HCT116 (cell line): ENCODE measurements around the gene VIPR2. TPM values are rescaled to one million over a fixed set of nuclear protein-coding genes. Genes with fewer than 3 reads are reported as not detected.

ENCODE experiments used
- ATAC-seq: fragments of 200-7000 bp; cut with Tn5 transposase; 2 replicates; pipeline ENCODE4 v1.9.1; 2020; ENCODE audit warnings: mild to moderate bottlenecking, moderate library complexity
- BruUV-seq: library from RNA; stranded (reverse); fragments of 400-500 nt; replicated peaks from 2 replicates; lab custom pipeline; 2021; lab: Mats Ljungman, UMichigan
- CTCF ChIA-PET: fragments of 300-600 bp; sonication (Branson Sonifier 250); formaldehyde crosslinking; loops from one replicate; lab custom pipeline; 2021; ENCODE audit warnings: antibody characterized with exemption; lab: Charles Lee
- POLR2A ChIA-PET: fragments of 300-600, 350-600 bp; sonication (Branson Sonifier 250); formaldehyde crosslinking; loops from one replicate; lab custom pipeline; 2021; ENCODE audit warnings: antibody characterized with exemption; lab: Charles Lee
- RAD21 ChIA-PET, 2 experiments: fragments of 300-600 bp; sonication (Branson Sonifier 250); formaldehyde crosslinking; loops; one replicate each; lab custom pipeline; 2023; ENCODE audit warnings: low total read pairs in 2 of 2; ENCODE audit not compliant: uncharacterized antibody in 2 of 2, unreplicated experiment in 2 of 2, low non-redundant PET in 1 of 2; lab: Charles Lee
- DNase-seq: peaks from one replicate; pipeline ENCODE4 v3.0.0-alpha.2; 2010; ENCODE audit warnings: low read depth, low spot score
- H2AFZ ChIP-seq: fragments of 200-600 bp; shearing (Covaris generic), sonication (generic); 2 replicates; pipeline ENCODE4 v1.6.1; 2017; ENCODE audit warnings: low read depth, mixed run types, mixed read lengths, antibody characterized with exemption, low read length; ENCODE audit not compliant: poor library complexity, severe bottlenecking
- H3K27ac ChIP-seq: 2 replicates; pipeline ENCODE4 v1.5.1; 2012; ENCODE audit warnings: low read depth, low read length
- H3K27me3 ChIP-seq: fragments of 200-600 bp; sonication (generic); 2 replicates; pipeline ENCODE4 v1.6.1; 2016; ENCODE audit warnings: mixed run types, low read length, mixed read lengths; ENCODE audit not compliant: insufficient read depth
- H3K36me3 ChIP-seq, 2 experiments: fragments of 200-500 bp in 1 of 2; fragments of 200-600 bp in 1 of 2; sonication (Bioruptor generic) in 1 of 2; sonication (generic) in 1 of 2; 2 replicates each; pipeline versions ENCODE4 v1.5.1 to v1.6.1; 2014 to 2016; ENCODE audit warnings: low read length in 2 of 2, inconsistent platforms in 1 of 2, mixed read lengths in 1 of 2, mixed run types in 1 of 2; ENCODE audit not compliant: insufficient read depth in 2 of 2, control insufficient read depth in 1 of 2
- H3K4me1 ChIP-seq, 2 experiments: fragments of 200-600 bp in 1 of 2; sonication (generic) in 1 of 2; 2 replicates each; pipeline versions ENCODE4 v1.5.1 to v1.6.1; 2012 to 2017; ENCODE audit warnings: low read length in 2 of 2, inconsistent platforms in 1 of 2, mild to moderate bottlenecking in 1 of 2, mixed read lengths in 1 of 2, mixed run types in 1 of 2, moderate library complexity in 1 of 2; ENCODE audit not compliant: insufficient read depth in 2 of 2, control insufficient read depth in 1 of 2
- H3K4me2 ChIP-seq: fragments of 200-600 bp; sonication (generic); 2 replicates; pipeline ENCODE4 v1.6.1; 2017; ENCODE audit warnings: mixed run types, low read length, mixed read lengths
- H3K4me3 ChIP-seq, 2 experiments: fragments of 200-600 bp in 1 of 2; sonication (generic) in 1 of 2; replicated peaks in 1 of 2; 2 replicates each; pipeline ENCODE4 v1.5.1; 2011 to 2016; ENCODE audit warnings: low read length in 2 of 2, control low read depth in 1 of 2, low read depth in 1 of 2, mild to moderate bottlenecking in 1 of 2, mixed read lengths in 1 of 2, mixed run types in 1 of 2
- H3K79me2 ChIP-seq: fragments of 200-600 bp; sonication (generic); 2 replicates; pipeline ENCODE4 v1.6.1; 2017; ENCODE audit warnings: mild to moderate bottlenecking, mixed run types, low read length, moderate library complexity, mixed read lengths; ENCODE audit not compliant: insufficient read depth
- H3K9ac ChIP-seq: fragments of 200-600 bp; sonication (generic); 2 replicates; pipeline ENCODE4 v1.6.1; 2016; ENCODE audit warnings: low read length, mixed read lengths
- H3K9me2 ChIP-seq: fragments of 200-600 bp; sonication (generic), shearing (Covaris generic); 2 replicates; pipeline ENCODE4 v1.6.1; 2017; ENCODE audit warnings: mixed run types, mild to moderate bottlenecking, moderate library complexity; ENCODE audit not compliant: insufficient read depth
- H3K9me3 ChIP-seq, 2 experiments: fragments of 200-500 bp in 1 of 2; fragments of 200-600 bp in 1 of 2; sonication (Bioruptor generic) in 1 of 2; sonication (generic) in 1 of 2; 2 replicates each; pipeline ENCODE4 v1.6.1; 2014 to 2017; ENCODE audit warnings: low read length in 2 of 2, mixed read lengths in 2 of 2, inconsistent platforms in 1 of 2, low read depth in 1 of 2, mild to moderate bottlenecking in 1 of 2, mixed run types in 1 of 2, moderate library complexity in 1 of 2; ENCODE audit not compliant: control insufficient read depth in 1 of 2, insufficient read depth in 1 of 2
- H4K20me1 ChIP-seq: fragments of 200-600 bp; sonication (generic), shearing (Covaris generic); 2 replicates; pipeline ENCODE4 v1.6.1; 2017; ENCODE audit warnings: mixed run types, mild to moderate bottlenecking, moderate library complexity; ENCODE audit not compliant: insufficient read depth
- CBX3 ChIP-seq: IDR thresholded peaks from 2 replicates; pipeline ENCODE4 v1.6.1; 2012; ENCODE audit warnings: low read depth
- CEBPB ChIP-seq: IDR thresholded peaks from 2 replicates; pipeline ENCODE4 v1.6.1; 2012; ENCODE audit warnings: low read depth
- EGR1 ChIP-seq: IDR thresholded peaks from 2 replicates; pipeline ENCODE4 v1.6.1; 2012; ENCODE audit warnings: low read depth
- ELF1 ChIP-seq: IDR thresholded peaks from 2 replicates; pipeline ENCODE4 v1.6.1; 2012; ENCODE audit warnings: low read depth, borderline replicate concordance
- EZH2 ChIP-seq: fragments of 200-600 bp; sonication (generic); IDR thresholded peaks from 2 replicates; pipeline ENCODE4 v1.6.1; 2017; ENCODE audit warnings: antibody characterized with exemption, mixed run types
- EZH2phosphoT487 ChIP-seq: fragments of 200-600 bp; IDR thresholded peaks from 2 replicates; pipeline ENCODE4 v1.6.1; 2018; ENCODE audit warnings: antibody characterized with exemption, borderline replicate concordance
- FOSL1 ChIP-seq: IDR thresholded peaks from 2 replicates; pipeline ENCODE4 v1.6.1; 2012; ENCODE audit warnings: low read depth
- JUND ChIP-seq: IDR thresholded peaks from 2 replicates; pipeline ENCODE4 v1.6.1; 2012
- POLR2AphosphoS5 ChIP-seq: IDR thresholded peaks from 2 replicates; pipeline ENCODE4 v1.6.1; 2011; ENCODE audit warnings: mild to moderate bottlenecking, low read depth, low read length, moderate library complexity
- SP1 ChIP-seq: IDR thresholded peaks from 2 replicates; pipeline ENCODE4 v1.6.1; 2012; ENCODE audit warnings: low read depth
- YY1 ChIP-seq: IDR thresholded peaks from 2 replicates; pipeline ENCODE4 v1.6.1; 2011; ENCODE audit warnings: low read length, low read depth, moderate library complexity, mild to moderate bottlenecking; ENCODE audit not compliant: insufficient replicate concordance; ENCODE audit errors: extremely low read depth
- ZFX ChIP-seq: fragments of 450-650 bp; IDR thresholded peaks from 2 replicates; pipeline ENCODE4 v1.6.1; 2017
- intact Hi-C: fragments of 100-400 bp; cut with micrococcal nuclease; formaldehyde crosslinking; loops from 2 replicates; pipeline ENCODE4 v1.10.0; 2022
- total RNA-seq: library from RNA; stranded (reverse); gene quantifications from one replicate; pipeline ENCODE4 v1.2.1, GENCODE V29; 2021; ENCODE audit not compliant: unreplicated experiment
- TF ChIP-seq, protein P1 (sequence below): IDR thresholded peaks from 2 replicates; pipeline ENCODE4 v1.6.1; 2011; ENCODE audit warnings: mild to moderate bottlenecking, low read length, moderate library complexity; ENCODE audit not compliant: insufficient replicate concordance; ENCODE audit errors: extremely low read depth
- TF ChIP-seq, protein P2 (sequence below): IDR thresholded peaks from 2 replicates; pipeline ENCODE4 v1.6.1; 2012
- TF ChIP-seq, protein P3 (sequence below), 3 experiments: fragments of 200-600 bp in 1 of 3; sonication (generic) in 1 of 3; IDR thresholded peaks in 2 of 3; conservative IDR thresholded peaks in 1 of 3; 2 replicates each; pipeline ENCODE4 v1.5.1; 2012 to 2017; ENCODE audit warnings: low read depth in 2 of 3, low read length in 2 of 3, antibody characterized with exemption in 1 of 3, borderline replicate concordance in 1 of 3, control low read depth in 1 of 3, mild to moderate bottlenecking in 1 of 3, mixed read lengths in 1 of 3, mixed run types in 1 of 3, moderate library complexity in 1 of 3; ENCODE audit not compliant: insufficient read depth in 1 of 3

The VIPR2 gene
- total RNA-seq, 1 experiment from 2014 or later: 0.10 TPM

DNA sequence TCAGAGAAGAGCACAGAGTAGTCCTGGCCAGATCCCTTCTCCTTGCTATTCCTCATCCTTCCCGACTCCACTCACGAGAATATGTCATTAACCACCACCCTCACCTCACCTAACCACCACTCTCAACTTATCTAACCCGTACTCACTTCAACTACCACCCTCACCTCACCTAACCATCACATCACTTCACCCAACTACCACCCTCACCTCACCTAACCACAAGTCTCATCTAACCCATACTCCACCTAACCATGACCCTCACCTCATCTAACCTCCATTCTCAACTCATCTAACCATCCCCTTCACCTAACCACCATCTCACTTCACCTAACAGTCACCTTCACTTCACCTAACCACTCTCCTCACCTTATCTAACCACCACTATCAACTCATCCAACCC lies 85.0 kb downstream of the VIPR2 start:
- H3K9me2 ChIP-seq: no peaks in the 10 kb centered on the region
- no peak overlapping the region for H3K4me2 ChIP-seq
- intact Hi-C loops: no loop called here
- ATAC-seq: no peak
- H3K9ac ChIP-seq: no peak overlapping the region
- TF ChIP-seq POLR2AphosphoS5: no peak
- TF ChIP-seq SP1: no peak
- TF ChIP-seq CBX3: no peak
- TF ChIP-seq, protein P1, sequence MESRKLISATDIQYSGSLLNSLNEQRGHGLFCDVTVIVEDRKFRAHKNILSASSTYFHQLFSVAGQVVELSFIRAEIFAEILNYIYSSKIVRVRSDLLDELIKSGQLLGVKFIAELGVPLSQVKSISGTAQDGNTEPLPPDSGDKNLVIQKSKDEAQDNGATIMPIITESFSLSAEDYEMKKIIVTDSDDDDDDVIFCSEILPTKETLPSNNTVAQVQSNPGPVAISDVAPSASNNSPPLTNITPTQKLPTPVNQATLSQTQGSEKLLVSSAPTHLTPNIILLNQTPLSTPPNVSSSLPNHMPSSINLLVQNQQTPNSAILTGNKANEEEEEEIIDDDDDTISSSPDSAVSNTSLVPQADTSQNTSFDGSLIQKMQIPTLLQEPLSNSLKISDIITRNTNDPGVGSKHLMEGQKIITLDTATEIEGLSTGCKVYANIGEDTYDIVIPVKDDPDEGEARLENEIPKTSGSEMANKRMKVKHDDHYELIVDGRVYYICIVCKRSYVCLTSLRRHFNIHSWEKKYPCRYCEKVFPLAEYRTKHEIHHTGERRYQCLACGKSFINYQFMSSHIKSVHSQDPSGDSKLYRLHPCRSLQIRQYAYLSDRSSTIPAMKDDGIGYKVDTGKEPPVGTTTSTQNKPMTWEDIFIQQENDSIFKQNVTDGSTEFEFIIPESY: no peak
- TF ChIP-seq EGR1: no peak
- no peak for TF ChIP-seq YY1
- no peak for TF ChIP-seq CEBPB
- no peak for TF ChIP-seq ZFX
- ChIA-PET RAD21 (no interaction called here), CTCF (no interaction called here), POLR2A (no interaction called here)
- no peak overlapping the region for H3K4me3 ChIP-seq
- no peak for DNase-seq
- H3K27me3 ChIP-seq: 0 out of 2 replicates have a peak, but pooled peaks cover 7% of the 10 kb centered on the region
- H3K9me3 ChIP-seq: no peaks in the 10 kb centered on the region
- H3K79me2 ChIP-seq: no peaks in the 10 kb centered on the region
- no TSS peak for BruUV-seq
- no peak overlapping the region for H3K27ac ChIP-seq
- no peak overlapping the region for H2AFZ ChIP-seq
- H3K4me1 ChIP-seq: no peaks in the 10 kb centered on the region
- H4K20me1 ChIP-seq: no peaks in the 10 kb centered on the region
- H3K36me3 ChIP-seq: no peaks in the 10 kb centered on the region

DNA sequence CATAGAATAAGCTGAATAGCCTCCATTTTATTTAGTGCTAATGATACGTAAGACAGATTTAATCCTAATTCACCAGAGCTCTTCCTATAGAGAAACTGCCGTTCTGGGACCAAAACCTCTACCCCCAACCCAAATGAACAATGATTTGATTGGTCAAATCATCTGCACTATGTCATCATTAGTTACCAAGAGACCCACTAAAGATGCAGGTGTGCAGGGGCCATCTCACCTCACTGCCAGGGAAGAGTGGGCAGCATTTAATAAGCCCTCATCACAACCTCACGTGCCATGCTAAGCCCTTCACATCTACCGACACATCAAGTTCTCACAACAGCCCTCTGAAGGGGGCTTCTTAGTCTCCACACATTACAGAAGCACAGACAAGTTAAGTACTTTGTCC lies 87.0 kb downstream of the VIPR2 start:
- Histone ChIP-seq H3K27ac (no peak overlapping the region), H3K36me3 (no peaks in the 10 kb centered on the region), H3K9me2 (no peaks in the 10 kb centered on the region), H3K4me3 (no peak overlapping the region), H3K4me1 (no peaks in the 10 kb centered on the region), H3K79me2 (no peaks in the 10 kb centered on the region), H3K4me2 (no peak overlapping the region), H3K9ac (no peak overlapping the region), H4K20me1 (no peaks in the 10 kb centered on the region), H3K27me3 (peaks cover 7% of the 10 kb centered on the region; the same call in 1 of the 2 replicates), H3K9me3 (no peaks in the 10 kb centered on the region), H2AFZ (no peak overlapping the region)
- ChIA-PET POLR2A (interaction anchor here (1.5 kb wide), 1 partner anchor 9 kb away, joined by 4 read pairs; no protein-coding TSS in a partner anchor), RAD21 (no interaction called here), CTCF (no interaction called here)
- DNase-seq: no peak
- ATAC-seq: no peak
- intact Hi-C loops: no loop called here
- no TSS peak for BruUV-seq
- TF ChIP-seq SP1 (no peak), EZH2phosphoT487 (no peak), CEBPB (no peak), POLR2AphosphoS5 (no peak), CBX3 (no peak), EZH2 (no peak), EGR1 (no peak), ELF1 (no peak), JUND (no peak), FOSL1 (no peak)
- TF ChIP-seq, protein P2, sequence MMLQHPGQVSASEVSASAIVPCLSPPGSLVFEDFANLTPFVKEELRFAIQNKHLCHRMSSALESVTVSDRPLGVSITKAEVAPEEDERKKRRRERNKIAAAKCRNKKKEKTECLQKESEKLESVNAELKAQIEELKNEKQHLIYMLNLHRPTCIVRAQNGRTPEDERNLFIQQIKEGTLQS: no peak
- TF ChIP-seq, protein P1: no peak
- TF ChIP-seq, protein P3, sequence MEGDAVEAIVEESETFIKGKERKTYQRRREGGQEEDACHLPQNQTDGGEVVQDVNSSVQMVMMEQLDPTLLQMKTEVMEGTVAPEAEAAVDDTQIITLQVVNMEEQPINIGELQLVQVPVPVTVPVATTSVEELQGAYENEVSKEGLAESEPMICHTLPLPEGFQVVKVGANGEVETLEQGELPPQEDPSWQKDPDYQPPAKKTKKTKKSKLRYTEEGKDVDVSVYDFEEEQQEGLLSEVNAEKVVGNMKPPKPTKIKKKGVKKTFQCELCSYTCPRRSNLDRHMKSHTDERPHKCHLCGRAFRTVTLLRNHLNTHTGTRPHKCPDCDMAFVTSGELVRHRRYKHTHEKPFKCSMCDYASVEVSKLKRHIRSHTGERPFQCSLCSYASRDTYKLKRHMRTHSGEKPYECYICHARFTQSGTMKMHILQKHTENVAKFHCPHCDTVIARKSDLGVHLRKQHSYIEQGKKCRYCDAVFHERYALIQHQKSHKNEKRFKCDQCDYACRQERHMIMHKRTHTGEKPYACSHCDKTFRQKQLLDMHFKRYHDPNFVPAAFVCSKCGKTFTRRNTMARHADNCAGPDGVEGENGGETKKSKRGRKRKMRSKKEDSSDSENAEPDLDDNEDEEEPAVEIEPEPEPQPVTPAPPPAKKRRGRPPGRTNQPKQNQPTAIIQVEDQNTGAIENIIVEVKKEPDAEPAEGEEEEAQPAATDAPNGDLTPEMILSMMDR (IDR thresholded peaks at IDR 0.05 in 2 of 3, conservative IDR thresholded peaks at IDR 0.05 in 1 of 3; ENCODE audit: borderline replicate concordance in 1 of 3, insufficient read depth in 1 of 3, low read depth in 2 of 3, low read length in 2 of 3): no peak
